HG02870 (cell line): ENCODE measurements around the gene FAM171A2.

ENCODE experiments used
- ATAC-seq: cut with Tn5 transposase; IDR thresholded peaks from one replicate; pipeline ENCODE4 v1.9.1; 2021; ENCODE audit warnings: mild to moderate bottlenecking, moderate library complexity; ENCODE audit not compliant: unreplicated experiment

Gene FAM171A2

GRCh38 chr17:44309472-44309871 lies 54.2 kb downstream of the FAM171A2 start:
- no peak for ATAC-seq

- no peak for ATAC-seq
Measured at GRCh38 chr17:44308865-44309264, 54.8 kb downstream of the FAM171A2 start.

- no peak for ATAC-seq
Measured at GRCh38 chr17:44308320-44308818, 55.3 kb downstream of the FAM171A2 start, which contains the start of gene RUNDC3A. RUNDC3A (plus strand) TSS chr17:44308601; CDS start chr17:44308833, 232 bp downstream.

- ATAC-seq: no peak
Measured at GRCh38 chr17:44307387-44308186, 56.1 kb downstream of the FAM171A2 start.

GRCh38 chr17:44304651-44305050 lies 59.0 kb downstream of the FAM171A2 start:
- ATAC-seq: no peak
